T-helper 2 cell treated with Interferon-gamma antibody and Interleukin-4, amounts not matched to agents 5 μg/mL and 100 μg/mL, for 36 hours (primary cell): ENCODE results near the gene UBL4B.

Experiments
- DNase-seq: peaks from one replicate; pipeline ENCODE4 v3.0.0; 2021; ENCODE audit warnings: low spot score
- H3K27ac Mint-ChIP-seq: one replicate; pipeline ENCODE4 v1.8.0; 2021; ENCODE audit warnings: mild to moderate bottlenecking, mixed read lengths
- H3K27me3 Mint-ChIP-seq: one replicate; pipeline ENCODE4 v1.8.0; 2021; ENCODE audit warnings: low read depth, mixed read lengths
- H3K36me3 Mint-ChIP-seq: one replicate; pipeline ENCODE4 v1.8.0; 2021; ENCODE audit warnings: low read depth, mixed read lengths
- H3K4me1 Mint-ChIP-seq: one replicate; pipeline ENCODE4 v1.8.0; 2021; ENCODE audit warnings: low read depth, mixed read lengths
- H3K4me3 Mint-ChIP-seq: one replicate; pipeline ENCODE4 v1.8.0; 2022; ENCODE audit warnings: mild to moderate bottlenecking, moderate library complexity, mixed read lengths
- H3K9me3 Mint-ChIP-seq: one replicate; pipeline ENCODE4 v1.8.0; 2021; ENCODE audit warnings: mixed read lengths

The UBL4B gene

GRCh38 chr1:110112143-110112542 lies at the start of gene UBL4B:
TSS of gene UBL4B (plus strand) at chr1:110112443. CDS start at chr1:110112535, 92 bp downstream.
- Mint-ChIP-seq H3K36me3 (no peaks in the 10 kb centered on the region), H3K9me3 (no peaks in the 10 kb centered on the region), H3K27ac (no peak within 1 kb of the TSS), H3K27me3 (peaks cover 22% of the 10 kb centered on the region), H3K4me1 (no peaks in the 10 kb centered on the region), H3K4me3 (no peak within 1 kb of the TSS)
- DNase-seq = no peak

- Mint-ChIP-seq H3K36me3 (peaks cover 5% of the 10 kb centered on the region), H3K9me3 (no peaks in the 10 kb centered on the region), H3K4me1 (peaks cover 2% of the 10 kb centered on the region), H3K27ac (no peak overlapping the region), H3K4me3 (no peak overlapping the region), H3K27me3 (peaks cover 18% of the 10 kb centered on the region)
- no peak for DNase-seq
These were observed 49.6 kb upstream of the UBL4B start for GRCh38 chr1:110062612-110063011.

- no peaks in the 10 kb centered on the region for H3K9me3 Mint-ChIP-seq
- H3K4me1 Mint-ChIP-seq = peaks cover 7% of the 10 kb centered on the region
- H3K27me3 Mint-ChIP-seq = peaks cover 27% of the 10 kb centered on the region
- no peak overlapping the region for H3K27ac Mint-ChIP-seq
- H3K36me3 Mint-ChIP-seq = peaks cover 5% of the 10 kb centered on the region
- no peak overlapping the region for H3K4me3 Mint-ChIP-seq
- no peak for DNase-seq
These were observed 48.5 kb upstream of the UBL4B start for GRCh38 chr1:110063781-110064180.

- Mint-ChIP-seq H3K36me3 (peaks cover 5% of the 10 kb centered on the region), H3K9me3 (no peaks in the 10 kb centered on the region), H3K4me1 (peaks cover 7% of the 10 kb centered on the region), H3K4me3 (no peak overlapping the region), H3K27me3 (peaks cover 36% of the 10 kb centered on the region), H3K27ac (no peak overlapping the region)
- DNase-seq = no peak
These were observed 47.5 kb upstream of the UBL4B start for GRCh38 chr1:110064576-110065337.

- peaks cover 7% of the 10 kb centered on the region for H3K4me1 Mint-ChIP-seq
- no peak overlapping the region for H3K4me3 Mint-ChIP-seq
- no peak for DNase-seq
- H3K36me3 Mint-ChIP-seq = no peaks in the 10 kb centered on the region
- no peaks in the 10 kb centered on the region for H3K9me3 Mint-ChIP-seq
- peaks cover 42% of the 10 kb centered on the region for H3K27me3 Mint-ChIP-seq
- H3K27ac Mint-ChIP-seq = no peak overlapping the region
These were observed 46.4 kb upstream of the UBL4B start for GRCh38 chr1:110065841-110066240.

- no peak overlapping the region for H3K27ac Mint-ChIP-seq
- H3K4me3 Mint-ChIP-seq = no peak overlapping the region
- H3K9me3 Mint-ChIP-seq = no peaks in the 10 kb centered on the region
- DNase-seq = no peak
- H3K36me3 Mint-ChIP-seq = no peaks in the 10 kb centered on the region
- H3K4me1 Mint-ChIP-seq = peaks cover 7% of the 10 kb centered on the region
- H3K27me3 Mint-ChIP-seq = peaks cover 58% of the 10 kb centered on the region
These were observed 44.8 kb upstream of the UBL4B start for GRCh38 chr1:110067479-110067892.

GRCh38 chr1:110067893-110068645 lies 44.2 kb upstream of the UBL4B start:
- H3K27me3 Mint-ChIP-seq = peaks cover 63% of the 10 kb centered on the region
- H3K36me3 Mint-ChIP-seq = no peaks in the 10 kb centered on the region
- H3K9me3 Mint-ChIP-seq = no peaks in the 10 kb centered on the region
- no peak for DNase-seq
- peak overlapping the region; percentile 40 for H3K4me3 Mint-ChIP-seq
- H3K4me1 Mint-ChIP-seq = peaks cover 7% of the 10 kb centered on the region
- H3K27ac Mint-ChIP-seq = peak overlapping the region; percentile 70

- Mint-ChIP-seq H3K27me3 (peaks cover 70% of the 10 kb centered on the region), H3K9me3 (no peaks in the 10 kb centered on the region), H3K4me1 (peaks cover 7% of the 10 kb centered on the region), H3K36me3 (no peaks in the 10 kb centered on the region), H3K4me3 (peak overlapping the region; percentile 40), H3K27ac (peak overlapping the region; percentile 70)
- no peak for DNase-seq
These were observed 43.4 kb upstream of the UBL4B start for GRCh38 chr1:110068646-110069403.

GRCh38 chr1:110069404-110070281 lies 42.6 kb upstream of the UBL4B start:
- Mint-ChIP-seq H3K9me3 (no peaks in the 10 kb centered on the region), H3K4me3 (no peak overlapping the region), H3K27ac (no peak overlapping the region), H3K36me3 (no peaks in the 10 kb centered on the region), H3K27me3 (peaks cover 78% of the 10 kb centered on the region), H3K4me1 (peaks cover 7% of the 10 kb centered on the region)
- DNase-seq = no peak

- H3K9me3 Mint-ChIP-seq = no peaks in the 10 kb centered on the region
- no peaks in the 10 kb centered on the region for H3K36me3 Mint-ChIP-seq
- peaks cover 82% of the 10 kb centered on the region for H3K27me3 Mint-ChIP-seq
- no peak overlapping the region for H3K4me3 Mint-ChIP-seq
- H3K27ac Mint-ChIP-seq = no peak overlapping the region
- H3K4me1 Mint-ChIP-seq = peaks cover 7% of the 10 kb centered on the region
- DNase-seq = no peak
These were observed 42.0 kb upstream of the UBL4B start for GRCh38 chr1:110070282-110070669.

GRCh38 chr1:110070671-110071242 lies 41.5 kb upstream of the UBL4B start, which contains the start of gene ALX3:
TSS of gene ALX3 (minus strand) at chr1:110070672. CDS start at chr1:110070612, 60 bp downstream.
- Mint-ChIP-seq H3K4me1 (peaks cover 7% of the 10 kb centered on the region), H3K4me3 (no peak within 1 kb of the TSS), H3K27ac (no peak within 1 kb of the TSS), H3K9me3 (no peaks in the 10 kb centered on the region), H3K36me3 (no peaks in the 10 kb centered on the region), H3K27me3 (peaks cover 86% of the 10 kb centered on the region)
- no peak for DNase-seq

- H3K36me3 Mint-ChIP-seq = no peaks in the 10 kb centered on the region
- no peak overlapping the region for H3K27ac Mint-ChIP-seq
- no peaks in the 10 kb centered on the region for H3K9me3 Mint-ChIP-seq
- H3K4me1 Mint-ChIP-seq = no peaks in the 10 kb centered on the region
- no peak for DNase-seq
- peaks cover 70% of the 10 kb centered on the region for H3K27me3 Mint-ChIP-seq
- no peak overlapping the region for H3K4me3 Mint-ChIP-seq
These were observed 38.1 kb upstream of the UBL4B start for GRCh38 chr1:110074166-110074565.
